Posterior cingulate gyrus (tissue), 11 donors: ENCODE data around the gene KCNQ4.

Experiments used
- DNase-seq, 10 donors: peaks; one replicate each; pipeline versions ENCODE4 v3.0.0 to v3.0.0-alpha.2; 2020 to 2021; ENCODE audit warnings: mixed read lengths in 3 of 10
- intact Hi-C: fragments of 100-400 bp; cut with DNase I; formaldehyde crosslinking; loops from one replicate; pipeline ENCODE4 v1.15.1; 2023

The KCNQ4 gene

GRCh38 chr1:40833979-40834378 is 50.4 kb downstream of the KCNQ4 start:
- intact Hi-C loops = no loop called here

DNA sequence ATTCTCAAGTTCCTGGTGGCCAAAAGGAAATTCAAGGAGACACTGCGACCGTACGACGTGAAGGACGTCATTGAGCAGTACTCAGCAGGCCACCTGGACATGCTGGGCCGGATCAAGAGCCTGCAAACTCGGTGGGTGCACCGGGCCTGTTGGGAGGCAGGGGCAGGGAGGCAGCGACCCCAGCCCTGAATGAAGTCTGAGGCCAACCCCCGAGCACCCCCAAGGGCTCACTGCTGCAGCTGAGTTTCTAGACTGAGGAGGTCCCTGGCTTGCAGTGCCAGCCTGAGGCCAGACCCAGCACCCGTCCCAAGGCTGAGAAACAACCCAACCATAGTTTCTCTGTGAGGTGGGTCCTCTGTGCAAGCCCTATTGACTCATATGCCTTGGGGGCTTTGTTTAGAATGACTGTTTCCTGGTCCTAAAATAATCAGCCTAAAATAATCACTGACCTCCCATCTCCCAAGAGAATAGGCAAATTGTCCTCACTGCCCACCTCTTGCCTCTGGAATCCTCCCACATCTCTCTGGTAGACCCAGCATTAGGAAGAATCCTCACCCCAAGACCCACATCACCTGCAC is 51.5 kb downstream of the KCNQ4 start:
- intact Hi-C loops = no loop called here
- DNase-seq = peak in 1 of 10 donors; percentile 3

More at GRCh38 chr1:40833979-40834378, 50.4 kb downstream of the KCNQ4 start:
- DNase-seq = peak in 2 of 10 donors; percentile 8 to 56

DNA sequence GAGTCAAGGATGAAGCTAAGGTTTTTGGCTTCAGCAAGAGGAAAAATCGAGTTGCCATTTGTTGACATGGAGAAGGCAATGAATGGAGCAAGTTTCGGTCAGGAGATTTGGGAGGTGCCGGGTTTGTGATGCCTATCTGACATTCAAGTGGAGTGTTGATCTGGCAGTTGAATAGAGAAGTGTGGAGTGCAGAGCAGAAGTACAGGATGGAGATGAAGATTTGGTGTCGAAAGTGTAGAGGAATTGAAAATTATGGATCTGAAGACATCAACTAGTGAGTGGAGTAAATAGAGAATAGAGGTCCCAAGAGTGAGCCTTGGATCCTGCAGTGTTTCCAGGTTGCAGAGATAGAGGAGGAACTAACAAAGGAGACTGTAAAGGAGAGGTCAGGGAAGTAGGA is 52.7 kb downstream of the KCNQ4 start:
- intact Hi-C loops = no loop called here
- peak in 1 of 10 donors; percentile 3 for DNase-seq

GRCh38 chr1:40837601-40838000 is 54.0 kb downstream of the KCNQ4 start:
- intact Hi-C loops = no loop called here
- DNase-seq = peak in 2 of 10 donors; percentile 27 to 62

- intact Hi-C loops = no loop called here
Observed at GRCh38 chr1:40838045-40838979, 54.7 kb downstream of the KCNQ4 start.

GRCh38 chr1:40838980-40839942 is 55.7 kb downstream of the KCNQ4 start:
- intact Hi-C loops = no loop called here

More at GRCh38 chr1:40838045-40838979, 54.7 kb downstream of the KCNQ4 start:
- DNase-seq = peak in 2 of 10 donors; percentile 60 to 81

GRCh38 chr1:40839943-40840335 is 56.4 kb downstream of the KCNQ4 start:
- intact Hi-C loops = no loop called here
- DNase-seq = peak in 2 of 10 donors; percentile 33 to 71

More at GRCh38 chr1:40838980-40839942, 55.7 kb downstream of the KCNQ4 start:
- DNase-seq = peak in 2 of 10 donors; percentile 35 to 74

DNA sequence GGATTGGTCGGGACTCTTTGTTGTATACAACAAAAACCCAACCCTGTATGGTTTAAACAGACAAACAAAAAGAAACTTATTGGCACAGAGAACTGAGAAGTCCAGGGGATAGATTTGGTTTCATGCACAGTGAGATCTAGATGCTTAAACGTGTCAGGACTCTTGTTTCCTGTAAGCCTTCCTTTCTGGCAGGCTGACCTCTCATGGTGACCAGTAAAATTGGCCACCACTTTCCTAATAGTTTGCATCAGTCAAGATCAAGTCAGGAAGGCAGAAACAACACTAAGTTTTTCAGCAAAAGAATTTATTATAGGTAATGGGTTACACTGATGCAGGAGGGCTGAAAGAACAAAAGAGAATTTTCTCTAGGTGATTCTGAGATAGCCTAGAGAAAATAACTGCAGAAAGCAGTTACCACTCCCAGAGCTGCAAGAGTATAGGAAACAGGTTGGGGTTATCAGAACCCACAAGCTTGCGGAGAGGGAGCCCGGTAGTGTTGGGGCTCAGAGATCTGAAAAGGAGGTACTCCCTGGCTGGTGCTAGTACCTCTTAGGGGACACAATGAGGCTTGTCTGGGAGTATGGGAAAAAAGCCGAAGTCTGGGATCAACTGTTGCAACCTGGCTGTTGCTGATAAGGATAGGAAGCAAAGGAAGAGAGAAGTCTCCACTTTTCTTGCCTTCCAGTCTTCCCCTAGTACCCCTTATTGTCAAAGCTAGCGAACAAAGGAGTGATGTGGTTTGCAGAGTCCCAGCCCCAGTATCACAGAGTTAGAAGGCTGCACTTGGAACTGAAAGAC is 57.1 kb downstream of the KCNQ4 start:
- DNase-seq = peak in 2 of 10 donors; percentile 1 to 17
- intact Hi-C loops = no loop called here

- intact Hi-C loops = no loop called here
- DNase-seq = peak in 1 of 10 donors; percentile 13
Observed at GRCh38 chr1:40841602-40842001, 58.0 kb downstream of the KCNQ4 start.

GRCh38 chr1:40842207-40842606 is 58.6 kb downstream of the KCNQ4 start:
- intact Hi-C loops = no loop called here
- DNase-seq = peak in 1 of 10 donors; percentile 3

DNA sequence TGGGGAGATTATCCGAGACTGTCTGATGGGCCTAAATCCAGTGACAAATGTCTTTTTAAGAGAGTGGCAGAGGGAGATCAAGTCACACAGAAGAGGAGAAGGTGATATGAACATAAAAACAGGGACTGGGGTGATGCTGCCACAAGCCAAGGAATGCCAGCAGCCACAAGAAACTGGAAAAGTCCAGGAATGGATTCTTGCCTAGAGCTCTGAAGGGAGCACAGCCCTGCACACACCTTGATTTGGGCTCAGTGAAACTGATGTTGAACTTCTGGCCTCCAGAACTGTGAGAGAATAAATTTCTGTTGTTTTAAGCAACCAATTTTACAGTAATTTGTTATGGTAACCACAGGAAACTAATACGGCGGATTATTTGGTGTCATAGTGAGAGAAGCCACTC is 59.1 kb downstream of the KCNQ4 start:
- intact Hi-C loops = no loop called here

GRCh38 chr1:40844079-40844478 is 60.5 kb downstream of the KCNQ4 start:
- intact Hi-C loops = no loop called here
- DNase-seq = no peak

More for the DNA sequence above, 59.1 kb downstream of the KCNQ4 start:
- DNase-seq = no peak

- intact Hi-C loops = loop anchor here (5.0 kb wide), 1 partner anchor 233 kb away; no protein-coding TSS in a partner anchor
Observed at GRCh38 chr1:40844887-40845878, 61.6 kb downstream of the KCNQ4 start.

GRCh38 chr1:40845895-40846294 is 62.3 kb downstream of the KCNQ4 start:
- intact Hi-C loops = loop anchor here (5.0 kb wide), 1 partner anchor 234 kb away; no protein-coding TSS in a partner anchor
- DNase-seq = no peak

More at GRCh38 chr1:40844887-40845878, 61.6 kb downstream of the KCNQ4 start:
- peak in 1 of 10 donors; percentile 28 for DNase-seq

DNA sequence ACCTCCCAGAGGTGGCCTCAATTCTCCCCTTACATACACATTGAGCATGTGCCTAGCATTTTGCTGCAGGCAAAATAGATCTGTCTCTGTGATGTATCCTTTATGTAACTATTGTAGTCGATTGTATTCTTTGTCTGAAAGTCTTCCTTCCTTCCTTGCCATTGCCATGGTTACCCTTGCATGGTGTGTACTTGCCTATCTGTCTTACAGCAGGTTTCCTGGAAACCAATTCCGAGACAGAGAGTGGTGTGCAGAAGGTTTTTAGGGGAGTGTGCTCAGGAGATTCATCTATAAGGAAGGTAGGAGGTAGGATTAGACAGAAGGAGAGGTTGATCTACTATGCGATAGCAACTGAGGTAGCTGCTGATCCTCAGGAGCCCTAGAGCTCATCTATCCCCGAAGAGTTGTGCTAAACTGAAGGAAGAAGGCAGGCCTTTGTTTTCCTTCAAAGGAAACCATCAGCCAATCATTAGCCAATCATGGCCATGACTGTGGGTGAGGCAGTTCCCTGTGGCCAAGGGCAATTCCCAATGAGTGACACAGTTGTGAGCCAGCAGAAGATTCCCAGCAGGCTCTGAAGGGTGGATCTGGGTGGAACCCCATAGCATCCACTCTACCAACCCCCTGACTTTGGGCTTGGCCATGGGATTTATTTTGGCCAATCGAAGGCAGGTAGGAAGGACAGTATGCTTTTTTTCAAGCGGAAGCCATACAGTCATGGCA is 63.6 kb downstream of the KCNQ4 start:
- peak in 1 of 10 donors; percentile 67 for DNase-seq
- intact Hi-C loops = loop anchor here (5.0 kb wide), 1 partner anchor 235 kb away; no protein-coding TSS in a partner anchor

GRCh38 chr1:40848530-40849189 is 65.1 kb downstream of the KCNQ4 start:
- intact Hi-C loops = loop anchor here (1.0 to 5.0 kb wide), 2 partner anchors 104 to 236 kb away; no protein-coding TSS in a partner anchor

More at GRCh38 chr1:40848530-40849189, 65.1 kb downstream of the KCNQ4 start:
- peak in 7 of 10 donors; percentile 46 to 94 (median 66) for DNase-seq
